ENCODE data around the gene TWSG1. TPM values are rescaled to one million over a fixed set of nuclear protein-coding genes. Genes with fewer than 3 reads are reported as not detected.
A peak's percentile ranks its signal among the peaks of the same experiment; 100 is the strongest.
"Not testable (repeated sequence)": the region's sequence is repeated elsewhere in the genome, so short reads cannot be mapped to it uniquely, and the experiment has no call there.

TWSG1 gene
- polyA plus RNA-seq, 1 donor from 2014 or later: 11.5 TPM

DNA sequence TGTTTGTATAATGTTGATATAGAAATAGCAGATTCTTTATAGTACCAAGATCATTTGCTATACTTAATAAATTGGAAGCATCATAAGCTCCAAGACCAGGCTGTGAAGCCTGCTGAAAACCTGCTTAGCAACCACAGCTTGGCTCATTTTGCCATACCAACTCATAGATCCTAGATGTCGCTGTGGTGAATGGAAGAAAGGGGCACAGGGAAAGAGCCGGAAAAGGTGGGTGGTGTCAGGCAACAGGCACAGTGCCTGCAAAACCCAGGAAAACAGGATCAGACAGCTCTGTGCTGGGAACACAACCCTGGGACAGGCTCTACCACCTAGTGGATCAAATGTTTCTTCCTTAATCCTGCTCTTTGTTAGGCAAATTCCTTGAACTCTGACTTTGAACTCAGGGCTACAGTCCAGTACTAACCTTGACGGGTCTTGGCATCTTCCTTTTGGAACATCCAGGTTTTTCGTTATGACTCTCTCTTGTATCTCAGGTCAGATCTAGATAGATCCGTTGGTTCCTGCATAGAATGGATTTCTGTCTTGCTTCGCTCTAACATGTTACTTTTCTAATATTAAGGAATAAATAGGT is 31.6 kb downstream of the TWSG1 start:
- H3K79me2 ChIP-seq (replicated peaks; ENCODE audit: insufficient read depth, low read length): no peaks in the 10 kb centered on the region
- H3F3A ChIP-seq (ENCODE audit: insufficient read depth, low read length, poor library complexity, severe bottlenecking): no peaks in the 10 kb centered on the region
- no peaks in the 10 kb centered on the region for H3K9me3 ChIP-seq (ENCODE audit: low read length)
- H3K9me2 ChIP-seq (ENCODE audit: insufficient read depth, low read length): no peaks in the 10 kb centered on the region
- no peak overlapping the region for H2AFZ ChIP-seq (ENCODE audit: low read depth, low read length)
- H3K36me3 ChIP-seq (ENCODE audit: insufficient read depth, low read length): no peaks in the 10 kb centered on the region
- H3K4me3 ChIP-seq (ENCODE audit: low read length): no peak overlapping the region
- TF ChIP-seq EZH2 (IDR thresholded peaks at IDR 0.05; ENCODE audit: borderline replicate concordance, insufficient read depth, low read length, poor library complexity, severe bottlenecking): no peak
- no peak for TF ChIP-seq TAF1 (IDR thresholded peaks at IDR 0.05; ENCODE audit: low read depth)
- TF ChIP-seq, protein P1, sequence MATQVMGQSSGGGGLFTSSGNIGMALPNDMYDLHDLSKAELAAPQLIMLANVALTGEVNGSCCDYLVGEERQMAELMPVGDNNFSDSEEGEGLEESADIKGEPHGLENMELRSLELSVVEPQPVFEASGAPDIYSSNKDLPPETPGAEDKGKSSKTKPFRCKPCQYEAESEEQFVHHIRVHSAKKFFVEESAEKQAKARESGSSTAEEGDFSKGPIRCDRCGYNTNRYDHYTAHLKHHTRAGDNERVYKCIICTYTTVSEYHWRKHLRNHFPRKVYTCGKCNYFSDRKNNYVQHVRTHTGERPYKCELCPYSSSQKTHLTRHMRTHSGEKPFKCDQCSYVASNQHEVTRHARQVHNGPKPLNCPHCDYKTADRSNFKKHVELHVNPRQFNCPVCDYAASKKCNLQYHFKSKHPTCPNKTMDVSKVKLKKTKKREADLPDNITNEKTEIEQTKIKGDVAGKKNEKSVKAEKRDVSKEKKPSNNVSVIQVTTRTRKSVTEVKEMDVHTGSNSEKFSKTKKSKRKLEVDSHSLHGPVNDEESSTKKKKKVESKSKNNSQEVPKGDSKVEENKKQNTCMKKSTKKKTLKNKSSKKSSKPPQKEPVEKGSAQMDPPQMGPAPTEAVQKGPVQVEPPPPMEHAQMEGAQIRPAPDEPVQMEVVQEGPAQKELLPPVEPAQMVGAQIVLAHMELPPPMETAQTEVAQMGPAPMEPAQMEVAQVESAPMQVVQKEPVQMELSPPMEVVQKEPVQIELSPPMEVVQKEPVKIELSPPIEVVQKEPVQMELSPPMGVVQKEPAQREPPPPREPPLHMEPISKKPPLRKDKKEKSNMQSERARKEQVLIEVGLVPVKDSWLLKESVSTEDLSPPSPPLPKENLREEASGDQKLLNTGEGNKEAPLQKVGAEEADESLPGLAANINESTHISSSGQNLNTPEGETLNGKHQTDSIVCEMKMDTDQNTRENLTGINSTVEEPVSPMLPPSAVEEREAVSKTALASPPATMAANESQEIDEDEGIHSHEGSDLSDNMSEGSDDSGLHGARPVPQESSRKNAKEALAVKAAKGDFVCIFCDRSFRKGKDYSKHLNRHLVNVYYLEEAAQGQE (IDR thresholded peaks at IDR 0.05; ENCODE audit: borderline replicate concordance): no peak
- TF ChIP-seq MXI1 (conservative IDR thresholded peaks at IDR 0.05; ENCODE audit: poor library complexity, severe bottlenecking): no peak
- TF ChIP-seq, protein P2, sequence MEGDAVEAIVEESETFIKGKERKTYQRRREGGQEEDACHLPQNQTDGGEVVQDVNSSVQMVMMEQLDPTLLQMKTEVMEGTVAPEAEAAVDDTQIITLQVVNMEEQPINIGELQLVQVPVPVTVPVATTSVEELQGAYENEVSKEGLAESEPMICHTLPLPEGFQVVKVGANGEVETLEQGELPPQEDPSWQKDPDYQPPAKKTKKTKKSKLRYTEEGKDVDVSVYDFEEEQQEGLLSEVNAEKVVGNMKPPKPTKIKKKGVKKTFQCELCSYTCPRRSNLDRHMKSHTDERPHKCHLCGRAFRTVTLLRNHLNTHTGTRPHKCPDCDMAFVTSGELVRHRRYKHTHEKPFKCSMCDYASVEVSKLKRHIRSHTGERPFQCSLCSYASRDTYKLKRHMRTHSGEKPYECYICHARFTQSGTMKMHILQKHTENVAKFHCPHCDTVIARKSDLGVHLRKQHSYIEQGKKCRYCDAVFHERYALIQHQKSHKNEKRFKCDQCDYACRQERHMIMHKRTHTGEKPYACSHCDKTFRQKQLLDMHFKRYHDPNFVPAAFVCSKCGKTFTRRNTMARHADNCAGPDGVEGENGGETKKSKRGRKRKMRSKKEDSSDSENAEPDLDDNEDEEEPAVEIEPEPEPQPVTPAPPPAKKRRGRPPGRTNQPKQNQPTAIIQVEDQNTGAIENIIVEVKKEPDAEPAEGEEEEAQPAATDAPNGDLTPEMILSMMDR (IDR thresholded peaks at IDR 0.05; ENCODE audit: poor library complexity, severe bottlenecking): peak; percentile 25
- no peaks in the 10 kb centered on the region for H3K27me3 ChIP-seq (ENCODE audit: insufficient read depth, low read depth, low read length)
- H3K9ac ChIP-seq (ENCODE audit: low read length): no peak overlapping the region
- no peak overlapping the region for H3K27ac ChIP-seq (ENCODE audit: low read length)
- H4K20me1 ChIP-seq (ENCODE audit: insufficient read depth): no peaks in the 10 kb centered on the region
- no peak overlapping the region for H3K4me2 ChIP-seq (ENCODE audit: low read length)

DNA sequence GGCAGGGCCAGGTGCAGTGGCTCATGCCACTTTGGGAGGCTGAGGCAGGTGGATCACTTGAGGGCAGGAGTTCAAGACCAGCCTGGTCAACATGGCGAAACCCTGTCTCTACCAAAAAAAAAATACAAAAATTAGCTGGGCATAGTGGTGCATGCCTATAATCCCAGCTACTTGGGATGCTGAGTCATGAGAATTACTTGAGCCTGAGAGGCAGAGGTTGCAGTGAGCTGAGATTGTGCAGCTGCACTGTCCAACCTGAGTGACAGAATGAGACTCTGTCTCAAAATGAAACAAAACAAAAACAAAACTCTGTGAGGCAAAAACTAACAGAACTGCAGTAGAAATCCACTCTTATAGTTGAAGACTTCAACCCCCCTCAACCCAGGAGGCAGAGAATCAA is 38.7 kb downstream of the TWSG1 start:
- H2AFZ ChIP-seq (ENCODE audit: low read depth, low read length); H3K27ac ChIP-seq (ENCODE audit: low read length); H3K27me3 ChIP-seq (ENCODE audit: insufficient read depth, low read depth, low read length); H3K9ac ChIP-seq (ENCODE audit: low read length); H3F3A ChIP-seq (ENCODE audit: insufficient read depth, low read length, poor library complexity, severe bottlenecking); H3K9me2 ChIP-seq (ENCODE audit: insufficient read depth, low read length); H3K4me3 ChIP-seq (ENCODE audit: low read length); H3K36me3 ChIP-seq (ENCODE audit: insufficient read depth, low read length); H4K20me1 ChIP-seq (ENCODE audit: insufficient read depth); H3K9me3 ChIP-seq (ENCODE audit: low read length); H3K4me2 ChIP-seq (ENCODE audit: low read length); H3K79me2 ChIP-seq (replicated peaks; ENCODE audit: insufficient read depth, low read length): not testable (repeated sequence)

DNA sequence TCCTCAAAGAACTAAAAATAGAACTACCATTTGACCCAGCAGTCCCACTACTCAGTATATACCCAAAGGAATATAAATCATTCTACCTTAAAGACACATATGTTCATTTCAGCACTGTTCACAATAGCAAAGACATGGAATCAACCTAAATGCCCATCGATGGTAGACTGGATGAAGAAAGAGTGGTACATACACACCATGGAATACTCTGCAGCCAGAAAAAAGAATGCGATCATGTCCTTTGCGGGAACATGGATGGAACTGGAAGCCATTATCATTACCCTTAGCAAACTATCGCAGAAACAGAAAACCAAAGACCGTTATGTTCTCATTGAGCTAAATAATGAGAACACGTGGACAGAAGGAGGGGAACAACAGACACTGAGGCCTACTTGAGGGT is 44.5 kb downstream of the TWSG1 start:
- Histone ChIP-seq H4K20me1 (ENCODE audit: insufficient read depth) (no peaks in the 10 kb centered on the region), H3K9ac (ENCODE audit: low read length) (no peak overlapping the region), H3K4me3 (ENCODE audit: low read length) (no peak overlapping the region), H3K4me2 (ENCODE audit: low read length) (no peak overlapping the region), H3F3A (ENCODE audit: insufficient read depth, low read length, poor library complexity, severe bottlenecking) (no peaks in the 10 kb centered on the region), H3K9me3 (ENCODE audit: low read length) (no peaks in the 10 kb centered on the region), H3K9me2 (ENCODE audit: insufficient read depth, low read length) (no peaks in the 10 kb centered on the region), H3K27ac (ENCODE audit: low read length) (no peak overlapping the region), H3K27me3 (ENCODE audit: insufficient read depth, low read depth, low read length) (no peaks in the 10 kb centered on the region), H2AFZ (ENCODE audit: low read depth, low read length) (no peak overlapping the region), H3K36me3 (ENCODE audit: insufficient read depth, low read length) (no peaks in the 10 kb centered on the region), H3K79me2 (replicated peaks; ENCODE audit: insufficient read depth, low read length) (no peaks in the 10 kb centered on the region)
- TF ChIP-seq TAF1 (IDR thresholded peaks at IDR 0.05; ENCODE audit: low read depth): no peak
- TF ChIP-seq, protein P2 (IDR thresholded peaks at IDR 0.05; ENCODE audit: poor library complexity, severe bottlenecking): no peak
- no peak for TF ChIP-seq POLR2AphosphoS5 (IDR thresholded peaks at IDR 0.05)
- TF ChIP-seq SMC3 (conservative IDR thresholded peaks at IDR 0.05; ENCODE audit: poor library complexity): no peak
- TF ChIP-seq MXI1 (conservative IDR thresholded peaks at IDR 0.05; ENCODE audit: poor library complexity, severe bottlenecking): no peak
- no peak for TF ChIP-seq RAD21 (conservative IDR thresholded peaks at IDR 0.05)
- TF ChIP-seq, protein P1 (IDR thresholded peaks at IDR 0.05; ENCODE audit: borderline replicate concordance): no peak
- TF ChIP-seq EZH2 (IDR thresholded peaks at IDR 0.05; ENCODE audit: borderline replicate concordance, insufficient read depth, low read length, poor library complexity, severe bottlenecking): no peak
- TF ChIP-seq EP300 (conservative IDR thresholded peaks at IDR 0.05; ENCODE audit: poor library complexity, severe bottlenecking): no peak

All from neural cell (in vitro differentiated cells).